ENCODE measurements around the gene CST8.

Gene CST8

GRCh38 chr20:23446505-23446904 is 44.4 kb upstream of the CST8 start:
- peak; percentile 78 for DNase-seq
- in situ Hi-C loops (cut with HindIII; ENCODE audit: low pct_ligation_motif_present, low sequenced_read_pairs), result no loop called here

DNA sequence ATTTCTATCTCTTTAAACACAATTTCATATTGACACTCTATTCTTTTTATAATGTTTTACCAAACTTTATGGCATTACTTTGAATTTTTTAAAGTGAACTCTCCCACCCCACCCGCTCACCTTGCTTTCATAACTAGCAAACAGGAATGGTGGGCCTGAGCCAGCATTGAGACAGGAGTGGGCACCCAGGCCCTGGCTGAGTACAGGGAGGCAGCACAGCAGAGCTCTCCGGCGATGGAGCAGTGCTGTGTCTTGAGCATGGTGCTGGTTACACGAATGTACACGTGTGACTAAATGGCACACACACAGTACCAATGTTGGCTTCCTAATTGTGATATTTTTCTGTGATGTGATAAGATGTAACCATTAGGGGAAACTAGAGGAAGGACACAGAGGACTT is 42.8 kb upstream of the CST8 start:
- in situ Hi-C loops (cut with HindIII; ENCODE audit: low pct_ligation_motif_present, low sequenced_read_pairs), result no loop called here
- H3K4me3 ChIP-seq (ENCODE audit: low read depth, low read length), result no peak overlapping the region
- no peaks in the 10 kb centered on the region for H3K27me3 ChIP-seq (replicated peaks)
- no peak overlapping the region for H3K27ac ChIP-seq
- no peaks in the 10 kb centered on the region for H3K36me3 ChIP-seq (replicated peaks)
- no peak for DNase-seq
- no peak for TF ChIP-seq CTCF (IDR thresholded peaks at IDR 0.05; ENCODE audit: low read depth, low read length, missing control alignments)

More at GRCh38 chr20:23446505-23446904, 44.4 kb upstream of the CST8 start:
- Histone ChIP-seq H3K4me3 (ENCODE audit: low read depth, low read length) (no peak overlapping the region), H3K27me3 (replicated peaks) (no peaks in the 10 kb centered on the region), H3K36me3 (replicated peaks) (no peaks in the 10 kb centered on the region), H3K27ac (peak overlapping the region; percentile 83)
- TF ChIP-seq CTCF (IDR thresholded peaks at IDR 0.05; ENCODE audit: low read depth, low read length, missing control alignments), result peak; percentile 87

DNA sequence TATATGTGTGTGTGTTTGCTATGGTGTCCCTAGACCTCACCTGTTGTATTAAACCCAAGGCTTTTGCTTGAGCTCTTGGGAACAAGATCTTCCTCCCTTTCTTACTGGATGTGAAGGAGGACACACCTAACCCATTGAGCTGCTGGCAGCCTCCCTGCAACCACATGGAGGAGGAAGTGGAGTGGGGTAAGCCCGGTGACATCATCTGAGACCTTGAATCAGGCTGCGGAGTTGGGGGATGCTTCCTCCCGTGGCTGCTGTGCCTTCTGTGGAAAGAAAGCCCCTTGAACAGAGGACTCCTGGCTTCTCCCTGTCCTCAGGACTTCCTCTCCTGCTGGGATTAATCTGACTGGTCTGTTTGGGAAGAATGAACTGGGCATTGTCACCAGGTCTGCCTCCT is 41.5 kb upstream of the CST8 start:
- no peak for TF ChIP-seq CTCF (IDR thresholded peaks at IDR 0.05; ENCODE audit: low read depth, low read length, missing control alignments)
- Histone ChIP-seq H3K4me3 (ENCODE audit: low read depth, low read length) (no peak overlapping the region), H3K36me3 (replicated peaks) (no peaks in the 10 kb centered on the region), H3K27ac (no peak overlapping the region), H3K27me3 (replicated peaks) (no peaks in the 10 kb centered on the region)
- no peak for DNase-seq
- in situ Hi-C loops (cut with HindIII; ENCODE audit: low pct_ligation_motif_present, low sequenced_read_pairs), result no loop called here

DNA sequence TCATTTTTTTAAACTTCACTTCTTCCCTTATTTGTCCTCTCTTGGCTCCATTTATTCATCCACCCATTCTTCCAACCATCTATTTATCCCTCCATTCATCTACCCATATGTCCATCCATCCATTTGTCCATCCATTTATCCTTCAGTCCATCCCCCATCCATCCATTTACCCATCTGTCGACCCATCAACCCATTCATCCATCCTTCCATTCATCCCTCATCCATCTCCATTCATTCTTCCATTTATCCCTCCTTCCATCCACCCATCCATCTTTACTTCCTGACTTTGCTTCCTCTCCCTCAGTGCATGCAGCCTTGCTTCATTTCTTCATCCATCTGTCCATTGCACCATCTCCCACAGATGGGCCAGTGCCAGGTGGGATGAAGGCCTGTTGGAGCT is 40.0 kb upstream of the CST8 start:
- TF ChIP-seq CTCF (IDR thresholded peaks at IDR 0.05; ENCODE audit: low read depth, low read length, missing control alignments), result no peak
- Histone ChIP-seq H3K36me3 (replicated peaks) (no peaks in the 10 kb centered on the region), H3K27me3 (replicated peaks) (no peaks in the 10 kb centered on the region), H3K4me3 (ENCODE audit: low read depth, low read length) (no peak overlapping the region), H3K27ac (no peak overlapping the region)
- in situ Hi-C loops (cut with HindIII; ENCODE audit: low pct_ligation_motif_present, low sequenced_read_pairs), result no loop called here
- no peak for DNase-seq

DNA sequence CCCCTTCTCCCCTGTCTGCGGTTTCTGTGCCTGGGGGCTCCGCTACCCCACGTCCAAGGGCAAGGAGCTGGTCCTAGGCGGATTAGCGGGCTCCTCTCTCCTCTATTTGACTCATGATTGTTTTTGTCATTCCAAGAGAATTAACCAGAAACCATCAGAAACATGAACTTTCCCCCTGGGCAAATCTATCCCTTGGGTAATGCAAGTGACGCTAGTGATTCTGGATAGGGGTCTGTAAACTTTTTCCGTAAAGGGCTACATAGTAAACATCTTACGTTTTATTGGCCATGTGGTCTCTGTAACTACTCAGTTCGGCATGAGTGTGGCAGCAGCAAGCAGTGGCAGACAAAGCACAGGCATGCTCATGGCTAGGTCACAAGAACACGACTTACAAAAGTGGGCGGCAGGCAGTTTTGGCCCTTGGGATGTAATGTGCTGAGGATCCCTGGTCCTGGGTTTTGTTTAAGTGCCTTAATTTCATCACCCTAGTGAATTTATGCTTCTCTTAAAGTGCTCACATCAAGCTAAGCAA is 38.9 kb upstream of the CST8 start:
- DNase-seq, result no peak
- Histone ChIP-seq H3K27ac (no peak overlapping the region), H3K27me3 (replicated peaks) (no peaks in the 10 kb centered on the region), H3K36me3 (replicated peaks) (no peaks in the 10 kb centered on the region), H3K4me3 (ENCODE audit: low read depth, low read length) (no peak overlapping the region)
- no peak for TF ChIP-seq CTCF (IDR thresholded peaks at IDR 0.05; ENCODE audit: low read depth, low read length, missing control alignments)
- in situ Hi-C loops (cut with HindIII; ENCODE audit: low pct_ligation_motif_present, low sequenced_read_pairs), result no loop called here

- Histone ChIP-seq H3K4me3 (ENCODE audit: low read depth, low read length) (no peak within 1 kb of the TSS), H3K27ac (no peak within 1 kb of the TSS), H3K36me3 (replicated peaks) (no peaks in the 10 kb centered on the region), H3K27me3 (replicated peaks) (no peaks in the 10 kb centered on the region)
- in situ Hi-C loops (cut with HindIII; ENCODE audit: low pct_ligation_motif_present, low sequenced_read_pairs), result no loop called here
- TF ChIP-seq CTCF (IDR thresholded peaks at IDR 0.05; ENCODE audit: low read depth, low read length, missing control alignments), result no peak
- DNase-seq, result no peak
Observed at GRCh38 chr20:23452776-23453175, 38.1 kb upstream of the CST8 start, which contains the start of gene CST11. Gene CST11 (minus strand): TSS chr20:23452876. CDS start chr20:23452811, 65 bp downstream.

Data from brain microvascular endothelial cell (primary cell).